OCI-LY1 (cell line): ENCODE measurements around the gene NAXD.
A peak's percentile ranks its signal among the peaks of the same experiment; 100 is the strongest.

Source experiments
- H2AFZ ChIP-seq: fragments of 200-600 bp; sonication (generic), shearing (Covaris generic); 2 replicates; pipeline ENCODE4 v1.6.0; 2014; ENCODE audit warnings: antibody characterized with exemption, mild to moderate bottlenecking, low read length
- H3F3A ChIP-seq: fragments of 200-600 bp; sonication (generic), shearing (Covaris generic); 2 replicates; pipeline ENCODE4 v1.6.0; 2014; ENCODE audit warnings: mild to moderate bottlenecking, antibody characterized with exemption, low read length, moderate library complexity; ENCODE audit not compliant: insufficient read depth
- H3K27ac ChIP-seq: fragments of 200-600 bp; sonication (generic); 2 replicates; pipeline ENCODE4 v1.5.1; 2014; ENCODE audit warnings: low read length, mixed run types, mild to moderate bottlenecking, low read depth; ENCODE audit not compliant: poor library complexity, severe bottlenecking
- H3K27me3 ChIP-seq: fragments of 200-600 bp; sonication (generic); 2 replicates; pipeline ENCODE4 v1.6.0; 2014; ENCODE audit warnings: antibody characterized with exemption, mild to moderate bottlenecking, low read length, moderate library complexity; ENCODE audit not compliant: insufficient read depth
- H3K36me3 ChIP-seq: fragments of 200-600 bp; sonication (generic); 2 replicates; pipeline ENCODE4 v1.6.1; 2014; ENCODE audit warnings: mild to moderate bottlenecking, antibody characterized with exemption, low read length, moderate library complexity, mixed read lengths; ENCODE audit not compliant: insufficient read depth
- H3K4me1 ChIP-seq: fragments of 200-600 bp; sonication (generic); 2 replicates; pipeline ENCODE4 v1.5.1; 2014; ENCODE audit warnings: mild to moderate bottlenecking, low read length, moderate library complexity; ENCODE audit not compliant: insufficient read depth, severe bottlenecking
- H3K4me2 ChIP-seq: fragments of 200-600 bp; sonication (generic), shearing (Covaris generic); 2 replicates; pipeline ENCODE4 v1.6.1; 2014; ENCODE audit warnings: low read length
- H3K4me3 ChIP-seq: fragments of 200-600 bp; sonication (generic); 2 replicates; pipeline ENCODE4 v1.5.1; 2014; ENCODE audit warnings: low read length, low read depth, mild to moderate bottlenecking, mixed read lengths; ENCODE audit not compliant: poor library complexity, severe bottlenecking
- H3K79me2 ChIP-seq: fragments of 200-600 bp; shearing (Covaris generic); 2 replicates; pipeline ENCODE4 v1.6.1; 2016; ENCODE audit warnings: mixed run types, low read length, mixed read lengths; ENCODE audit not compliant: insufficient read depth
- H3K9ac ChIP-seq: fragments of 200-600 bp; sonication (generic), shearing (Covaris generic); 2 replicates; pipeline ENCODE4 v1.6.1; 2014; ENCODE audit warnings: mild to moderate bottlenecking, low read length, mixed read lengths
- H3K9me2 ChIP-seq: fragments of 200-600 bp; sonication (generic), shearing (Covaris generic); 2 replicates; pipeline ENCODE4 v1.6.1; 2014; ENCODE audit warnings: low read depth, mild to moderate bottlenecking, low read length, mixed read lengths
- H3K9me3 ChIP-seq: fragments of 200-600 bp; shearing (Covaris generic); 2 replicates; pipeline ENCODE4 v1.6.1; 2014; ENCODE audit warnings: low read length, mixed read lengths
- H4K20me1 ChIP-seq: fragments of 200-600 bp; sonication (generic), shearing (Covaris generic); 2 replicates; pipeline ENCODE4 v1.6.0; 2016; ENCODE audit warnings: mild to moderate bottlenecking, low read length; ENCODE audit not compliant: insufficient read depth
- EZH2 ChIP-seq: fragments of 200-600 bp; sonication (generic), shearing (Covaris generic); IDR thresholded peaks from 2 replicates; pipeline ENCODE4 v1.8.0; 2017; ENCODE audit warnings: borderline replicate concordance, mixed run types, mild to moderate bottlenecking, antibody characterized with exemption, low read length, moderate library complexity, mixed read lengths
- TF ChIP-seq, protein P1 (sequence below): fragments of 200-600 bp; sonication (generic), shearing (Covaris generic); IDR thresholded peaks from 2 replicates; pipeline ENCODE4 v1.5.1; 2017; ENCODE audit warnings: mild to moderate bottlenecking, antibody characterized with exemption, low read length, moderate library complexity, mixed read lengths

NAXD gene

GRCh38 chr13:110651726-110652230, 36.4 kb downstream of the NAXD start:
- H3K27ac ChIP-seq: peak overlapping the region; percentile 1
- H3F3A ChIP-seq: no peaks in the 10 kb centered on the region
- peaks cover 37% of the 10 kb centered on the region; the same call in 1 of the 2 replicates for H3K36me3 ChIP-seq
- no peaks in the 10 kb centered on the region for H4K20me1 ChIP-seq
- no peak overlapping the region for H3K9ac ChIP-seq
- H3K9me2 ChIP-seq: no peaks in the 10 kb centered on the region
- no peak overlapping the region for H3K4me2 ChIP-seq
- no peaks in the 10 kb centered on the region for H3K9me3 ChIP-seq
- peaks cover 37% of the 10 kb centered on the region for H3K4me1 ChIP-seq
- H3K4me3 ChIP-seq: no peak overlapping the region
- no peak for TF ChIP-seq EZH2
- TF ChIP-seq, protein P1, sequence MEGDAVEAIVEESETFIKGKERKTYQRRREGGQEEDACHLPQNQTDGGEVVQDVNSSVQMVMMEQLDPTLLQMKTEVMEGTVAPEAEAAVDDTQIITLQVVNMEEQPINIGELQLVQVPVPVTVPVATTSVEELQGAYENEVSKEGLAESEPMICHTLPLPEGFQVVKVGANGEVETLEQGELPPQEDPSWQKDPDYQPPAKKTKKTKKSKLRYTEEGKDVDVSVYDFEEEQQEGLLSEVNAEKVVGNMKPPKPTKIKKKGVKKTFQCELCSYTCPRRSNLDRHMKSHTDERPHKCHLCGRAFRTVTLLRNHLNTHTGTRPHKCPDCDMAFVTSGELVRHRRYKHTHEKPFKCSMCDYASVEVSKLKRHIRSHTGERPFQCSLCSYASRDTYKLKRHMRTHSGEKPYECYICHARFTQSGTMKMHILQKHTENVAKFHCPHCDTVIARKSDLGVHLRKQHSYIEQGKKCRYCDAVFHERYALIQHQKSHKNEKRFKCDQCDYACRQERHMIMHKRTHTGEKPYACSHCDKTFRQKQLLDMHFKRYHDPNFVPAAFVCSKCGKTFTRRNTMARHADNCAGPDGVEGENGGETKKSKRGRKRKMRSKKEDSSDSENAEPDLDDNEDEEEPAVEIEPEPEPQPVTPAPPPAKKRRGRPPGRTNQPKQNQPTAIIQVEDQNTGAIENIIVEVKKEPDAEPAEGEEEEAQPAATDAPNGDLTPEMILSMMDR: no peak
- no peaks in the 10 kb centered on the region for H3K79me2 ChIP-seq
- no peaks in the 10 kb centered on the region for H3K27me3 ChIP-seq
- no peak overlapping the region for H2AFZ ChIP-seq

DNA sequence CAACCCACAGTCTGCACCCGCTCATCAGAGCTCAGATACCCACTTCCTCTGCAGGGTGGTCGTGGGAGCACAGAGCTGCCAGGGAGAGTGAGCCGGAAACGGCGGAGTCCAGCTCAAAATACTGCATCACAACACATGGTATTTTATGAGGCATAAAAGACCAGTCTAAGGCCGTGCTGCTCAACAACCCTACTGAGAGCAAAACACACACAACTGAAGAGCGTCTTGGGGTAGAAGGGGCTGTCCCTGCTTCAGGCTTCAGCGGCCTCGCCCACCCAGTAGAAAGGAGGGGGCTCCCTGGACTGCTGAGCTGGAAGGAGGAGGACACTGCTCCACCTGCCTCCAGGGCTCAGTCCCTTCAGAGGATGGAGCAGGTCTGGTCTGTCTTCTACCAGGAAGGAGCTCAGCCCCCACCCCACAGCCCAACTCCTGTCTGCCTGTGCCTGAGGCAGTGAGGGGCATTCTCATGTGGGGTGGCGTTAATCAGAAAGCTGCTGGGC, 36.9 kb downstream of the NAXD start:
- H3K4me1 ChIP-seq: peaks cover 35% of the 10 kb centered on the region
- no peak overlapping the region; the same call in 1 of the 2 replicates for H3K4me2 ChIP-seq
- no peak overlapping the region; the same call in 1 of the 2 replicates for H3K9ac ChIP-seq
- H3K36me3 ChIP-seq: peaks cover 39% of the 10 kb centered on the region; the same call in 1 of the 2 replicates
- H3K27me3 ChIP-seq: no peaks in the 10 kb centered on the region
- H4K20me1 ChIP-seq: no peaks in the 10 kb centered on the region
- H2AFZ ChIP-seq: no peak overlapping the region
- H3F3A ChIP-seq: no peaks in the 10 kb centered on the region
- H3K9me2 ChIP-seq: no peaks in the 10 kb centered on the region
- H3K27ac ChIP-seq: peak overlapping the region; percentile 1
- H3K9me3 ChIP-seq: no peaks in the 10 kb centered on the region
- TF ChIP-seq, protein P1: no peak
- no peak for TF ChIP-seq EZH2
- H3K4me3 ChIP-seq: no peak overlapping the region
- H3K79me2 ChIP-seq: no peaks in the 10 kb centered on the region

DNA sequence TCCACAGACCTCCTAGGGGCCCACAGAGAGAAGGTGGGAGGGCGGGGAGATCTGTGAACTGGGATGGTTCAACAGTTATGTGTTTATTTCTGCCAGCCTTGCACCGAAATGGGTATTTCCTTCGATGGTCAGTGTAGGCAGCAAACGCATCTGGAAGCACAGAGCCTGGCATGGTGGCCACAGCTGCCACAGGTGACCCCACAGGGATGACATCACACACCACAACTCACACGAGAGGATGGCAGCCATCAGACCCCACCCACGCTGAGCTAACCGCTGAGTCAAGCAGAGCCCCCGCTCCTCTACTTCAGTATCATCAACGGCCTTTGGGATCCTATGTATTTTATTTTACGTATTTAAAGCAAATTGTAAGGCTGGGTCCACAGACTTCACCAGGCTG, 37.4 kb downstream of the NAXD start:
- TF ChIP-seq EZH2: no peak
- TF ChIP-seq, protein P1: no peak
- Histone ChIP-seq H2AFZ (no peak overlapping the region), H3K9me3 (peaks cover under 1% of the 10 kb centered on the region; the same call in 1 of the 2 replicates), H3K79me2 (no peaks in the 10 kb centered on the region), H3K27me3 (no peaks in the 10 kb centered on the region), H3K4me1 (peaks cover 30% of the 10 kb centered on the region), H3K36me3 (peaks cover 44% of the 10 kb centered on the region), H4K20me1 (no peaks in the 10 kb centered on the region), H3F3A (no peaks in the 10 kb centered on the region), H3K4me2 (no peak overlapping the region; the same call in 1 of the 2 replicates), H3K4me3 (no peak overlapping the region), H3K9ac (no peak overlapping the region; the same call in 1 of the 2 replicates), H3K27ac (peak overlapping the region; percentile 1), H3K9me2 (no peaks in the 10 kb centered on the region)
